Astrocyte (in vitro differentiated cells and primary cell): ENCODE data around the gene USP36. TPM values are rescaled to one million over a fixed set of nuclear protein-coding genes. Genes with fewer than 3 reads are reported as not detected.

ENCODE experiments used
- DNase-seq: peaks from one replicate; pipeline ENCODE4 v3.0.0-alpha.2; 2010; ENCODE audit warnings: low read depth
- FAIRE-seq: peaks from 2 replicates; lab custom pipeline; 2011; peaks lifted over from hg19 to GRCh38; lab: Jason Lieb, UNC
- H2AFZ ChIP-seq: 2 replicates; pipeline ENCODE4 v1.6.0; 2012; ENCODE audit warnings: low read depth, low read length, inconsistent platforms
- H3K27ac ChIP-seq: 2 replicates; pipeline ENCODE4 v1.5.1; 2011; ENCODE audit warnings: low read depth, low read length, inconsistent platforms
- H3K27me3 ChIP-seq: 2 replicates; pipeline ENCODE4 v1.6.0; 2011; ENCODE audit warnings: low read length, inconsistent platforms; ENCODE audit not compliant: insufficient read depth
- H3K36me3 ChIP-seq: 2 replicates; pipeline ENCODE4 v1.5.1; 2011; ENCODE audit warnings: low read length, inconsistent platforms; ENCODE audit not compliant: insufficient read depth
- H3K4me1 ChIP-seq: 2 replicates; pipeline ENCODE4 v1.5.1; 2011; ENCODE audit warnings: low read length, inconsistent platforms; ENCODE audit not compliant: insufficient read depth
- H3K4me2 ChIP-seq: 2 replicates; pipeline ENCODE4 v1.6.0; 2012; ENCODE audit warnings: low read length, inconsistent platforms
- H3K4me3 ChIP-seq: 2 replicates; pipeline ENCODE4 v1.5.1; 2011; ENCODE audit warnings: low read depth, mild to moderate bottlenecking, low read length, inconsistent platforms; ENCODE audit not compliant: insufficient read depth
- H3K79me2 ChIP-seq: 2 replicates; pipeline ENCODE4 v1.6.0; 2012; ENCODE audit warnings: mild to moderate bottlenecking, low read length, inconsistent platforms; ENCODE audit not compliant: insufficient read depth
- H3K9ac ChIP-seq: 2 replicates; pipeline ENCODE4 v1.6.0; 2012; ENCODE audit warnings: mild to moderate bottlenecking, low read length, inconsistent platforms
- H3K9me3 ChIP-seq: 2 replicates; pipeline ENCODE4 v1.5.1; 2012; ENCODE audit warnings: low read depth, mild to moderate bottlenecking, low read length, inconsistent platforms; ENCODE audit not compliant: insufficient read depth
- H4K20me1 ChIP-seq: 2 replicates; pipeline ENCODE4 v1.6.0; 2012; ENCODE audit warnings: low read length, inconsistent platforms; ENCODE audit not compliant: insufficient read depth
- H3K27ac Mint-ChIP-seq: one replicate; pipeline ENCODE4 v1.8.0; 2021; ENCODE audit warnings: mild to moderate bottlenecking, mixed read lengths; ENCODE audit not compliant: unreplicated experiment
- H3K27me3 Mint-ChIP-seq: one replicate; pipeline ENCODE4 v1.8.0; 2021; ENCODE audit warnings: low read depth, mixed read lengths; ENCODE audit not compliant: unreplicated experiment
- H3K36me3 Mint-ChIP-seq: one replicate; pipeline ENCODE4 v1.8.0; 2021; ENCODE audit warnings: low read depth, mixed read lengths; ENCODE audit not compliant: unreplicated experiment
- H3K4me1 Mint-ChIP-seq: one replicate; pipeline ENCODE4 v1.8.0; 2021; ENCODE audit warnings: low read depth, mixed read lengths; ENCODE audit not compliant: unreplicated experiment
- H3K4me3 Mint-ChIP-seq: one replicate; pipeline ENCODE4 v1.8.0; 2021; ENCODE audit warnings: mild to moderate bottlenecking, moderate library complexity, mixed read lengths; ENCODE audit not compliant: unreplicated experiment
- H3K9me3 Mint-ChIP-seq: one replicate; pipeline ENCODE4 v1.8.0; 2021; ENCODE audit warnings: mild to moderate bottlenecking, mixed read lengths; ENCODE audit not compliant: unreplicated experiment
- EZH2 ChIP-seq: IDR thresholded peaks from 2 replicates; pipeline ENCODE4 v1.6.1; 2012; ENCODE audit warnings: mild to moderate bottlenecking, low read length, inconsistent platforms; ENCODE audit not compliant: insufficient read depth
- total RNA-seq: library from RNA; stranded (reverse); gene quantifications from 2 replicates; pipeline ENCODE4 v1.2.1, GENCODE V29; 2021
- TF ChIP-seq, protein P1 (sequence below): IDR thresholded peaks from 2 replicates; pipeline ENCODE4 v1.5.1; 2011; ENCODE audit warnings: low read depth, mild to moderate bottlenecking, inconsistent platforms, low read length, moderate library complexity; ENCODE audit not compliant: insufficient read depth

The USP36 gene
- total RNA-seq, 1 donor from 2014 or later: 51.0 TPM

DNA sequence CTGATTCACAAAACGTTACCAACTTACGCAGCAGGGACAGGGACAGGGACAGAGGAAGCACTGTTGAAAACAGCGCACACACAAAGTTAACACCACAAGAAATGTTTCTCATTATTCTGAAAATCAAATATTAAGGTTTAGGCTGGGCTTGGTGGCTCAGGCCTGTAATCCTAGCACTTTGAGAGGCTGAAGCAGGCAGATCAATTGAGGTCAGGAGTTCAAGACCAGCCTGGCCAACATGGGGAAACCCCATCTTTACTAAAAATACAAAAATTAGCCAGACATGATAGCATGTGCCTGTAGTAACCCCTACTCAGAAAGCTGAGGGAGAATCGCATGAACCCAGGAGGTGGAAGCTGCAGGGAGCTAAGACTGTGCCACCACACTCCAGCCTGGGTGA lies 62.7 kb downstream of the USP36 start:
- H3K4me3 Mint-ChIP-seq: no peak overlapping the region
- H3K9me3 ChIP-seq: no peaks in the 10 kb centered on the region
- H3K4me1 Mint-ChIP-seq: peaks cover 10% of the 10 kb centered on the region
- H3K9me3 Mint-ChIP-seq: no peaks in the 10 kb centered on the region
- TF ChIP-seq EZH2: no peak
- TF ChIP-seq, protein P1, sequence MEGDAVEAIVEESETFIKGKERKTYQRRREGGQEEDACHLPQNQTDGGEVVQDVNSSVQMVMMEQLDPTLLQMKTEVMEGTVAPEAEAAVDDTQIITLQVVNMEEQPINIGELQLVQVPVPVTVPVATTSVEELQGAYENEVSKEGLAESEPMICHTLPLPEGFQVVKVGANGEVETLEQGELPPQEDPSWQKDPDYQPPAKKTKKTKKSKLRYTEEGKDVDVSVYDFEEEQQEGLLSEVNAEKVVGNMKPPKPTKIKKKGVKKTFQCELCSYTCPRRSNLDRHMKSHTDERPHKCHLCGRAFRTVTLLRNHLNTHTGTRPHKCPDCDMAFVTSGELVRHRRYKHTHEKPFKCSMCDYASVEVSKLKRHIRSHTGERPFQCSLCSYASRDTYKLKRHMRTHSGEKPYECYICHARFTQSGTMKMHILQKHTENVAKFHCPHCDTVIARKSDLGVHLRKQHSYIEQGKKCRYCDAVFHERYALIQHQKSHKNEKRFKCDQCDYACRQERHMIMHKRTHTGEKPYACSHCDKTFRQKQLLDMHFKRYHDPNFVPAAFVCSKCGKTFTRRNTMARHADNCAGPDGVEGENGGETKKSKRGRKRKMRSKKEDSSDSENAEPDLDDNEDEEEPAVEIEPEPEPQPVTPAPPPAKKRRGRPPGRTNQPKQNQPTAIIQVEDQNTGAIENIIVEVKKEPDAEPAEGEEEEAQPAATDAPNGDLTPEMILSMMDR: no peak
- H3K27me3 Mint-ChIP-seq: no peaks in the 10 kb centered on the region
- no peak overlapping the region for H3K4me2 ChIP-seq
- no peaks in the 10 kb centered on the region for H3K36me3 ChIP-seq
- H4K20me1 ChIP-seq: peaks cover 39% of the 10 kb centered on the region
- H3K4me1 ChIP-seq: no peaks in the 10 kb centered on the region
- H3K36me3 Mint-ChIP-seq: no peaks in the 10 kb centered on the region
- DNase-seq (no peak), FAIRE-seq (no peak)
- H3K27ac Mint-ChIP-seq: no peak overlapping the region
- no peak overlapping the region for H3K4me3 ChIP-seq
- no peak overlapping the region for H2AFZ ChIP-seq
- H3K79me2 ChIP-seq: peaks cover 67% of the 10 kb centered on the region
- H3K27me3 ChIP-seq: no peaks in the 10 kb centered on the region
- no peak overlapping the region for H3K9ac ChIP-seq
- no peak overlapping the region for H3K27ac ChIP-seq

DNA sequence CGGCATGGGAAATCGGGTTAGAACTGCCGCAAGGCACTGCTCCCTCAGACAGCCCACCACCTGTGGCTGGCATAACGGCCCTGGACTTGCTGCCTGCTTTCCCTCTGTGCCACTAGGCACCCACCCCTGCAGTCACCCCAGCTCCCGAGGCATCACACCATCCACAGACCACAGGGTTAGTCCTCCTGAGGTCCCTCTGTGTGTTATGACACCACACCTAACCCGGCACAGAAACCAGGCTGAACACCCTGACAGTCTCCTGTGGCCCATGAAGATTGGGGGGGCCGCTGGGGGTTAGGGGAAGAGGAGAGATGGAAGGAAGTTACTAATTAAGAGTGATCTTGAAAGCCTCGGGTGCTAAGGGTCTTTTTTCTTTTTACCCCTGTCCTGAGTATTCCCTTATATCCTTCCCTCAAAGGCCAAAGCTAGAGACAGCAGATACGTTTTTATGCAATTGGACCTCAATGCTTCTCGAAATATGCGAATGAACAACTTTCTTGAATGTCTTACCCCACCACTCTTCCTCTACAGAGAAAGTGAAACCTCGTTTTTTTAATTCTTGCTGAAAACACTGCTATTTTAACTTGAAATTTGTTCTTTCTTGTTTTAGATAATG lies 65.5 kb downstream of the USP36 start:
- H3K27ac Mint-ChIP-seq: no peak overlapping the region
- H3K79me2 ChIP-seq: peaks cover 70% of the 10 kb centered on the region
- no peak overlapping the region for H3K4me3 Mint-ChIP-seq
- DNase-seq (no peak), FAIRE-seq (no peak)
- H2AFZ ChIP-seq: no peak overlapping the region
- H3K27me3 Mint-ChIP-seq: no peaks in the 10 kb centered on the region
- no peak overlapping the region for H3K9ac ChIP-seq
- TF ChIP-seq, protein P1: no peak
- no peak for TF ChIP-seq EZH2
- no peaks in the 10 kb centered on the region for H3K9me3 ChIP-seq
- H3K27ac ChIP-seq: no peak overlapping the region
- H4K20me1 ChIP-seq: peaks cover 47% of the 10 kb centered on the region
- H3K4me3 ChIP-seq: no peak overlapping the region
- H3K36me3 Mint-ChIP-seq: peaks cover 6% of the 10 kb centered on the region
- no peaks in the 10 kb centered on the region for H3K27me3 ChIP-seq
- H3K36me3 ChIP-seq: no peaks in the 10 kb centered on the region
- H3K4me1 ChIP-seq: no peaks in the 10 kb centered on the region
- no peak overlapping the region for H3K4me2 ChIP-seq
- H3K9me3 Mint-ChIP-seq: no peaks in the 10 kb centered on the region
- peaks cover 10% of the 10 kb centered on the region for H3K4me1 Mint-ChIP-seq

GRCh38 chr17:78774453-78774852 lies 66.2 kb downstream of the USP36 start:
- no peak for FAIRE-seq

More at GRCh38 chr17:78774453-78774852, 66.2 kb downstream of the USP36 start:
- Mint-ChIP-seq H3K9me3 (no peaks in the 10 kb centered on the region), H3K36me3 (peaks cover 6% of the 10 kb centered on the region), H3K4me1 (peaks cover 9% of the 10 kb centered on the region), H3K27ac (no peak overlapping the region), H3K4me3 (no peak overlapping the region), H3K27me3 (no peaks in the 10 kb centered on the region)
- Histone ChIP-seq H3K4me3 (no peak overlapping the region), H3K79me2 (peaks cover 67% of the 10 kb centered on the region), H3K27me3 (no peaks in the 10 kb centered on the region), H3K27ac (no peak overlapping the region), H3K4me2 (no peak overlapping the region), H3K9me3 (no peaks in the 10 kb centered on the region), H3K36me3 (no peaks in the 10 kb centered on the region), H4K20me1 (peaks cover 45% of the 10 kb centered on the region), H2AFZ (no peak overlapping the region), H3K9ac (no peak overlapping the region), H3K4me1 (no peaks in the 10 kb centered on the region)
- TF ChIP-seq EZH2: no peak
- TF ChIP-seq, protein P1: no peak
- no peak for DNase-seq
